Right lobe of liver (tissue), 6 donors: Measurements from ENCODE around the gene RNF145. TPM values are rescaled to one million over a fixed set of nuclear protein-coding genes. Genes with fewer than 3 reads are reported as not detected.
A peak's percentile ranks its signal among the peaks of the same experiment; 100 is the strongest.
"Not testable (repeated sequence)": the region's sequence is repeated elsewhere in the genome, so short reads cannot be mapped to it uniquely, and the experiment has no call there.

ENCODE experiments used
- ATAC-seq, 4 donors: fragments of 200-7000 bp; cut with Tn5 transposase; one replicate each; pipeline ENCODE4 v1.9.1; 2020; ENCODE audit warnings: mild to moderate bottlenecking in 4 of 4, moderate library complexity in 4 of 4
- DNase-seq, 3 donors: peaks; one replicate each; pipeline ENCODE4 v3.0.0-alpha.2; 2020
- H3K27ac ChIP-seq, 3 donors: fragments of 200-600 bp; one replicate each; pipeline ENCODE4 v1.8.0; 2022
- H3K27me3 ChIP-seq, 2 donors: fragments of 200-600 bp; one replicate each; pipeline ENCODE4 v1.8.0; 2022
- H3K36me3 ChIP-seq, 4 donors: fragments of 200-600 bp; sonication (generic) in 1 of 4; one replicate each; pipeline versions ENCODE4 v1.5.1 to v1.8.0; 2017 to 2022; ENCODE audit warnings: control low read depth in 1 of 4
- H3K4me1 ChIP-seq, 4 donors: fragments of 200-600 bp; sonication (generic) in 1 of 4; one replicate each; pipeline versions ENCODE4 v1.5.1 to v1.8.0; 2017 to 2022; ENCODE audit warnings: control low read depth in 1 of 4
- H3K4me3 ChIP-seq, 3 donors: fragments of 200-600 bp; one replicate each; pipeline ENCODE4 v1.8.0; 2022
- H3K9me3 ChIP-seq, 4 donors: fragments of 200-600 bp; sonication (generic) in 1 of 4; one replicate each; pipeline versions ENCODE4 v1.5.1 to v1.8.0; 2017 to 2022; ENCODE audit warnings: control low read depth in 1 of 4
- CTCF ChIP-seq, 4 donors: fragments of 200-600 bp in 3 of 4; fragments of 450-650 bp in 1 of 4; IDR thresholded peaks; one replicate each; pipeline versions ENCODE4 v1.5.1 to v1.8.0; 2016 to 2022; ENCODE audit warnings: antibody characterized with exemption in 4 of 4, mild to moderate bottlenecking in 2 of 4
- POLR2A ChIP-seq: fragments of 450-650 bp; IDR thresholded peaks from one replicate; pipeline ENCODE4 v1.6.1; 2017; ENCODE audit warnings: antibody characterized with exemption, mild to moderate bottlenecking
- WGBS: methylation state at CpG from one replicate; pipeline ENCODE4 v1.1.6; 2018; ENCODE audit warnings: low coverage, low lambda C conversion rate; ENCODE audit not compliant: insufficient coverage; ENCODE audit errors: missing lambda C conversion rate; 5-methylcytosine and 5-hydroxymethylcytosine counted together
- intact Hi-C, 2 donors: fragments of 100-400 bp; cut with DNase I; formaldehyde crosslinking; loops; one replicate each; pipeline versions ENCODE4 v1.11.2 to v1.14.1; 2022
- total RNA-seq, 6 experiments: library from RNA; depleted of rRNA in 2 of 6; stranded (reverse); fragments of >200 nt in 2 of 6; fragmentation: NEBNext Ultra II Directional in 3 of 6; extraction: Animal tissue kit (Norgen Biotek cat#: 25700) in 3 of 6; gene quantifications; one replicate each; pipeline versions ENCODE4 v1.1.0 to v1.2.4, GENCODE V29; 2016 to 2023
- donor health status: DM: no; HTN: yes; CAD: no.
- donor health status: DM: no; HTN: no; CAD: no.
- donor health status: DM: no; HTN: no; CAD: no.
- donor health status: DM: no; HTN: yes; CAD: no.
- donor health status: DM: no; HTN: yes; CAD: no.

RNF145 gene
- total RNA-seq, 6 experiments from 2014 or later = 7.2 to 20.9 (median 10.6) TPM

- DNase-seq (no peak), ATAC-seq (no peak)
- WGBS = 86% methylated on average over 3 of the region's 3 CpGs
- no peak overlapping the region for H3K27ac ChIP-seq
- no peak overlapping the region for H3K4me3 ChIP-seq
- no peaks in the 10 kb centered on the region for H3K9me3 ChIP-seq
- H3K4me1 ChIP-seq = no peaks in the 10 kb centered on the region
- no peak for TF ChIP-seq CTCF (IDR thresholded peaks at IDR 0.05)
- no peak for TF ChIP-seq POLR2A
- H3K27me3 ChIP-seq = no peaks in the 10 kb centered on the region
- intact Hi-C loops = no loop called here
- no peaks in the 10 kb centered on the region for H3K36me3 ChIP-seq
Observed at GRCh38 chr5:159121061-159121460, 88.3 kb downstream of the RNF145 start.

DNA sequence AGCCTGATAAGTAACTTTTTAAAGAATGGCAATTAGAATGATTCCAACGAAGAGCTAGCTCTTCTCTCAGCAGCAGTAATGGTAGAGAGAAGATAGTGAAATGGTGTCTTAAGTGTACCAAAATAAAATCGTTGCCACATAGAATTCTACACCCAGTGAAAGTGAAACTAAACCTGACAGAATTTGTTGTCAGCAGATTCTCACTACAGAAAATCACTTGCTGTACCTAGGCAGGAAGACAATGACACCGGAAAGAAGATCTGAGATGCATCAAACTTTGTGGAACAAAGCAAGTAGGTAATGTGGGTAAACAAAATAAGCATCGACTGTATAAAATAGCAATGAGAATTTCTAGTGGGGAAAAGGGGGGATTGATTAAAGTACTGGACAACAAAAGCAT lies 88.9 kb downstream of the RNF145 start:
- TF ChIP-seq CTCF (IDR thresholded peaks at IDR 0.05) = no peak
- no peak for TF ChIP-seq POLR2A
- no peaks in the 10 kb centered on the region for H3K27me3 ChIP-seq
- H3K27ac ChIP-seq = no peak overlapping the region
- H3K36me3 ChIP-seq = no peaks in the 10 kb centered on the region
- no peaks in the 10 kb centered on the region for H3K4me1 ChIP-seq
- ATAC-seq (peak; percentile 36 to 40 (median 38)), DNase-seq (no peak)
- 52% methylated on average over 4 of the region's 4 CpGs for WGBS
- H3K4me3 ChIP-seq = no peak overlapping the region
- H3K9me3 ChIP-seq = no peaks in the 10 kb centered on the region
- intact Hi-C loops = no loop called here

- H3K4me3 ChIP-seq, H3K9me3 ChIP-seq, H3K4me1 ChIP-seq, ATAC-seq, H3K36me3 ChIP-seq, DNase-seq, H3K27ac ChIP-seq, intact Hi-C loops, H3K27me3 ChIP-seq: not testable (repeated sequence)
- 17% methylated on average over 1 of the region's 4 CpGs for whole genome bisulfite sequencing
Observed at GRCh38 chr5:159119842-159120241, 89.5 kb downstream of the RNF145 start.

GRCh38 chr5:159118958-159119659 lies 90.2 kb downstream of the RNF145 start:
- DNase-seq = peak in 1 of 3 donors; percentile 45
- H3K36me3 ChIP-seq, ATAC-seq, H3K27me3 ChIP-seq, H3K27ac ChIP-seq, H3K9me3 ChIP-seq, H3K4me1 ChIP-seq, intact Hi-C loops, H3K4me3 ChIP-seq: not testable (repeated sequence)
- no CpG with 5 or more reads among the region's 39 CpGs for WGBS

DNA sequence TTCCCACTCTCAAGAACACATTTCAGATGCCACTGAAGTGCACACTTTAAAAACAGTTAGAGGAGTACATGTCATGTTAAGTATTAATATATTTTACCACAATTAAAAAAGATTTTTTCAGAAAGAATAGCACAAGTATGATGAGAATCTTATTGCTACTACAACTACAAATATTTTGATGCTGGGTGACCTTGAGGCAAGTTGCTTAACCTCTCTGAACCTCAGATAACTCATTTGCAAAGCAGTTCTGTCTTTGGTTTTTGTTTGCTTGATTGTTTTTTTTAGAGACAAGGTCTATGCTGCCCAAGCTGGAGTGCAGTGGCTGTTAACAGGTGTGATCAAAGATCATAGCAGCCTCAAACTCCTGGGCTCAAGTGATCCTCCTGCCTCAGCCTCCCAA lies 95.9 kb downstream of the RNF145 start:
- Histone ChIP-seq H3K4me1 (no peaks in the 10 kb centered on the region), H3K36me3 (no peaks in the 10 kb centered on the region), H3K9me3 (no peaks in the 10 kb centered on the region), H3K27me3 (no peaks in the 10 kb centered on the region), H3K27ac (no peak overlapping the region), H3K4me3 (no peak overlapping the region)
- intact Hi-C loops = no loop called here
- TF ChIP-seq CTCF (IDR thresholded peaks at IDR 0.05) = no peak
- no peak for TF ChIP-seq POLR2A
- no peak for DNase-seq
- no peak for ATAC-seq

DNA sequence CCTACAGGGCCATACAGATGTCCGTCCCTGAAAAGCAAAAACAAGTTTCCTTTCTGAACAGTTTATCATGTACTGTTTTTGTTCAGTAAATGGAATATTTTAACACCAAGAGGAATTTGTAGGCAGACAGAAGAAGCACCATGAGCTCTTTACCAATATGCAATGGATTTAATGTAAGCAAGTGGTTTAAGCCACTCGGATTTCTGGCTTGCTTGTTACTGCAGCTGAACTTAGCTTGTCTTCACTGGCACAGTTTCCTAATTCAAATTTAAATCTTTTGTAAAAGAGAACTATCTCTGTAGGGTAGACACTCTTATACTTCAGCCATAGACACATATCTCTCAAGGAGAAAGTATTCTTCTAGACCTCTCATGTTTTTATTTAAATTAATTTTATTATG lies 96.9 kb downstream of the RNF145 start:
- intact Hi-C loops = no loop called here
- Histone ChIP-seq H3K4me3 (no peak overlapping the region), H3K4me1 (no peaks in the 10 kb centered on the region), H3K27me3 (peaks cover 0 to under 1% of the 10 kb centered on the region in 2 donors), H3K27ac (no peak overlapping the region), H3K36me3 (no peaks in the 10 kb centered on the region), H3K9me3 (no peaks in the 10 kb centered on the region)
- ATAC-seq (no peak), DNase-seq (no peak)
- WGBS = 65% methylated on average over 2 of the region's 2 CpGs
- TF ChIP-seq POLR2A (no peak), CTCF (IDR thresholded peaks at IDR 0.05) (no peak)
